HG03575 (cell line): ENCODE results near the gene MBD5.

Experiments used
- ATAC-seq: cut with Tn5 transposase; IDR thresholded peaks from one replicate; pipeline ENCODE4 v1.9.1; 2021; ENCODE audit not compliant: unreplicated experiment, insufficient number of reproducible peaks, low FRiP score; ENCODE audit errors: extremely low read depth

The MBD5 gene

DNA sequence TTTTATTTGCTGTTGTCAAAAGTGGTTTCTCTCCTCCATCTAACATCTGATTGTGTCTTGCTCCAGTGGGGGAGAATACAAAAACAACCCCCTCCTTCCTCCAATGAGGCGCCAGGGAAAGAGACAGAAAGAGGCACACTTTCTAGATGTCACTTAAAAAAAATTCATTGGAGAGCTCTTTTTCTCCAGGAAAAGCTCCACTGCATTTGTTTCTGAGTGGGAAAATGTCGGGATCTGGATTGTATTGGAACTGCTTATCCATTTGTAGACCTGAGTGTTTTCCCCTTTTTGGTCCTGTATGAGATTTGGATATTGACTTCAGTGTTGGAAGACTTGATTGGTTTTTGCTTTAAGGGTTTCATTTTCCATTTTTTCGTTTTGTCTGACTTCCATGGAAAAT, 995 bp downstream of the MBD5 start:
- no peak for ATAC-seq

DNA sequence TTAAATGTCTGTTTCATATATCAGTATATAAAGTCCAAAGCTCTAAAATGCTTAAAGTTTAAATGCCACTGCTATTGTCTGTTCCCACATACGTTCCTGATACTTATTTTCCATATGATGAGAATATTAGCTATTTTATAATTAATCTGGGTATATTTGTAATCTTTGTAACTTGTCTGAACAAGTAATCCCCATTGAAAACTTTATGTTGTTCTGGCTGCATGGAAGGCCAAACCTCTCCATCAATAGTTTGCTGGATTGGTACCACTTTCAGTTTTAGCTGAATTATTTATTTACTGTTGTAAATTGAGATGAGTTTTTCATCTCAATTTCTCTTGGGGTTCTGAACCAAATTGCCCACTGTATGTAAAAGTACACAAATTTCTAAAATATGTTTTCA, 1.5 kb downstream of the MBD5 start:
- ATAC-seq, result no peak

DNA sequence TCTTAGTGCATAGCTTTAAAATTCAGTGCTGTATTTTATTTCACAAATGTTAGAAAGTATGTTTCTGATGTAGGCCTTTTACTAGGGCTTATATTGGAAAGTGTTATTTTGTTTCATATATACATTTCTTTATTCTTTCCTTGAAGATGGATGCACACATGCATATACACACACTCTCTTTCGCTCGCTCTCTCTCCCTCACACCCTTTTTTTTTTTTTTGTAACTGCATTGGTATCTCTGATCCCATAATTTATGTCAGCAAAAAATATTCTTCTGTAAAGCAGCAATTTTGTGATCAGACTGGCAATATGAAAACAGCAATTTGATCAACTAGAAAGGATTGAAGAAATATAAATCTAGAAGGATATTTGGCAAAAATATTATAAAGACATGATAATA, 2.0 kb downstream of the MBD5 start:
- ATAC-seq, result no peak

DNA sequence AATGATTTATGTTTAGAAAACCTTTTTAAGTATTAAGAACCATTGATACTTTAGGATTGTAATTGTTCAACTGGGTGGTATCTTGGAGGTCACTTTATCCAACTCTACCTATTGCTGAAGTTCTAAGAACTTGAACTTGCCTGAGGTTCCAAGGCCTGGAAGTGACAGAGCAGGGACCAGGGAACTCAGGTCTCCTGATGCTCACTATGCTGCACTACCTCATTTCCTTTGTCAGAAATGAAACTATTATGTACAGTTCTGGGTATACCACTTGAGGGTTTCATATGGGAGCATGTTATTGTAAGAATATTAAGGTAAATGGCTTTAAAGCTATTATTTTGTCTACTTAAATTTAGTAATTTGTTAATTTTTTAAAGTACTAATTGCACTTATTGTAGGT, 3.0 kb downstream of the MBD5 start:
- ATAC-seq, result no peak

DNA sequence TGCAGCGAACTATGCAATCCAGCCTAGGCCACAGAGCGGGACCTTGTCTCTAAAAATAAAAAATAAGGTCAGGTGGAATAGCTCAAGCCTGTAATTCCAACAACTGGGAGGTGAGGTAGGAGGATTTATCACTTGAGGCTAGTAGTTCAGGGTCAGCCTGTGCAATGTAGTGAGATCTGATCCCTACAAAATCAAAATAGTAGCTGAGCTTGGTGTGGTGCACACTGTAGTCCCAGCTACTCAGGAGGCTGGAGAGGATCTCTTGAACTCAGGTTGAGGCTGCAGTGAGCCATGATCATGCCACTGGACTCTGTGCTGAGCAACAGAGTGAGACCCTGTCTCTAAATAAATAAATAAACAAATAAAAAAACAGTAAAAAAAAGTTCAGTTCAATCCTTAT, 5.7 kb downstream of the MBD5 start:
- ATAC-seq, result no peak

GRCh38 chr2:148027822-148028221, 6.9 kb downstream of the MBD5 start:
- ATAC-seq, result no peak

- ATAC-seq, result no peak
Measured at GRCh38 chr2:148028781-148029180, 7.9 kb downstream of the MBD5 start.

GRCh38 chr2:148031152-148031551, 10.3 kb downstream of the MBD5 start:
- ATAC-seq, result no peak

- ATAC-seq, result no peak
Measured at GRCh38 chr2:148032215-148032614, 11.3 kb downstream of the MBD5 start.

GRCh38 chr2:148039783-148040182, 18.9 kb downstream of the MBD5 start:
- no peak for ATAC-seq

DNA sequence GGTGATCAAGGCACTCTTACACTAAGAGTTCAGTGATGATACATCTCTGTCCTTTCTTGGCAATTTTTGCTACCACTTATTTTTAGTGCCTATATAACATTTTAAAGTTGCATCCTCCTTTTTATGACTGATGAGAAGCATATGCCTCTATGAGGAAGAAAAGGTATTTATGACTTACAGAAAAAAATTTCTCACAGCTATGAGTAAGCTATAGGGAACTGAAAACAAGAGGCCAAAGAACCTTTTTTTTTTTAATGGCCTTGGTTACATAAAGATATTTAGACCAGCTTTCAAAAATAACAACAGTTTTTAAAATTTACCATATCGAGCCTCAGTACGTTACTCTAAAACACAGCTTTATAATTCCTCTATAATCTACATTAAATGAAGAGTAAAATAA, 21.3 kb downstream of the MBD5 start:
- peak; percentile 83 for ATAC-seq

DNA sequence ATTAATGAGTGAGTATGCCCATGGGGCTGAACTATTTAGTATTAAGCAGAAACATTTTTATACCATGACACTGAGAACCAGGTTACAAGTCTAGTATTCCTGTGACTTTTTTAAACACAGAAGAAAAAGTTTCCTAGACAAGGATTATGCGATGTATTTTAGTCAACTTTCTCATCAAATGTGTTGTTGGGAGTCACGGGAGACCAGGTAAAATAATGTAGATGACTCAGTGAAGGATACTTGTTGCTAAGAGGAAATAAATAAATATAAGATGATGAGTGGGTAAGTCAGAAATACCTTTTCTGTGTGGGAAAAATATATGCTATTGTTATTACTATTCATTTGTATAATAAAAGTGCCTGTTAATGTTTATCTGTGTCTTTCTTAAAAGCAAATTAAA, 23.4 kb downstream of the MBD5 start:
- ATAC-seq, result no peak

DNA sequence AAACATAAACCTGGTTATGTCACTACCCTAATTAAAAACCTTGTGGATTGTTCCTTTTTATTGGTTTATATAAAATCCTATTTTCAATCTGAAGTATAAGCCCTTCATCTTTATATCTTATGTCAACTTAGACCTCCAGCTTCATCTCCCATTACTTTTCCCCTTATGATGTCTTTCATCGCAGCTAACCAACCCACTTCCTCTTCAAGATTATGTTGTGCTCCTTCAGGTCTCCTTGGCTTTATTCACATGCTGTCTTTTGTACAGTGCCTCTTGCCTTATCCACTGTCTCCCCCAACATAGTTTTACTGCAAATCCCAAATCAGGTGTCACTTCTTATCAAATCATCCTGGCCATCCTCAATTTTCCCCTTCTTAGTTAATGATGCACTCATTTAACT, 25.9 kb downstream of the MBD5 start:
- no peak for ATAC-seq

DNA sequence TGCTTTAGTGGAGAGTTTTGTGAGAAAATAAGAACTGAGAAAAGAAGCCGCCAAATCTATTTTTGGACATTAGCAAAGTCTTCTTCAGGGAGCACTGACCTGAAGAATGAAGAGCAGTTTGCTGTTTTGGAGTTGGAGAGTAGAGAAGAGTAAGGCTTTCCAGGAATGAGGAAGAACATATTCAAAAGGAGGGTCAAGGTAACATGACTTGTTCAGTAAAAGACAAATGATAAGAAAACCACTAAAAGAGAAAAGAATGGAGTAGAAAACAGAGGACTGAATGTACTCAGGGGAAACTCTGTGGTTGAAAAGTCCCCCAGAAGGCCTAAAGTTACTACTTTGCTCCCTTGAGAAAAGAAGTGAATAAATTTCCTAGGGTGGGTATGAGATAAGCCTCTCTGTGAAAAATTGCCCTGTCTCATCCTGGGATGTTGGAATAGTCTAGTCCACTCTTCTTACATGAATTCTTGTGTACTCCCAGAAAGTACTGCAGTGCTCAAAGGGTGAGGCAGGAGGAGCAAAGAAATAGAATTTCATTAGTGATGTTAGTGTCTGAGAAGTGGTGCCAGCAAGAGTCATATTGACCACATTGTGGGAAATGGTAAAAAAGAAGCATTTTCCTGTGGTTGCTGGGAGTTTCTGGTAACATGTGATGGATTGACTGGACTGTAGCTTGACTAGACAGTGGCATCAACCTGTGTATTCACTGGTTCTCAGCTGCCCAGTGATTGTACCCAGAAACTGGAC, 27.8 kb downstream of the MBD5 start:
- ATAC-seq, result peak; percentile 55

GRCh38 chr2:148049284-148049683, 28.4 kb downstream of the MBD5 start:
- ATAC-seq, result no peak

DNA sequence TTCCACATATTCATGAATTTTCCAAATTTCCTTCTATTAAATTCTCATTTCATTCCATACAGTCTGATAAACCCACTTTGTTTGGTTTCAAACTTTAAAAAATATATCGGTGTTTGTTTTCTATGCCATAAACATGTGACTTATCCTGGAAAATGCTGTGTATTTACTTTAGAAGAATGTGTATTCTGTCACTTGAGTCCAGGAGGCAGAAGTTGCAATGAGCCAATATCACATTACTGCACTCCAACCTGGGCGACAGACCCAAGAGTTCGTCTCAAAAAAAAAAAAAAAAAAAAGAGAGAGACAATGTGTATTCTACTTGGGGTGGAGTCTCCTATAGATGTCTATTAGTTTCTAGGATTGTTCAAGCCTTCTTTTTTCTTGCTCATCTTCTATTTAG, 31.8 kb downstream of the MBD5 start:
- ATAC-seq, result no peak

- no peak for ATAC-seq
Measured at GRCh38 chr2:148058641-148059040, 37.8 kb downstream of the MBD5 start.

- no peak for ATAC-seq
Measured at GRCh38 chr2:148063633-148064032, 42.7 kb downstream of the MBD5 start.

- no peak for ATAC-seq
Measured at GRCh38 chr2:148065936-148066335, 45.0 kb downstream of the MBD5 start.

GRCh38 chr2:148067801-148068200, 46.9 kb downstream of the MBD5 start:
- no peak for ATAC-seq

DNA sequence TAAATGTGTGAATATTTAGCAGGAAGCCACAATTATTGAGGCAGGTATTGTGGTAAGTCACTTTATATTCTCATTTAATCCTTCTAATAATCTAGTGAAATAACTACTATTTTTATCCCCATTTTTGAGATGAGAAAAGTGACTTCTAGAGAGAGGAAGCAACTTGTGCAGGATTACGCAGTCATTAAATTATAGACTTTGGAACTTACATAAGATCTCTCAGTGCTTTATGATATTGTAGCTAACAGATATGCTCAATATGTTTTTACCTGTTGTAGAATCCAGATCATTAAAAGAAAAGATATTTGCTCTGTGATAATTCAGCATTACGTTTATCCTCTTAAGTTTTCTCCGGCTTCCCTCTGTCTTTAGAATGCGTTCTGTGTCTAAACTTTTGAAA, 50.5 kb downstream of the MBD5 start:
- no peak for ATAC-seq
